Endothelial cell of umbilical vein (primary cell): Measurements from ENCODE around the gene GCLC. TPM values are rescaled to one million over a fixed set of nuclear protein-coding genes. Genes with fewer than 3 reads are reported as not detected.

Experiments
- BruUV-seq: library from RNA; stranded (reverse); fragments of 400-500 nt; replicated peaks from 2 replicates; lab custom pipeline; 2021; lab: Mats Ljungman, UMichigan
- CTCF ChIA-PET: fragments of 300-600, 350-600 bp; sonication (Branson Sonifier 250); formaldehyde crosslinking; loops from one replicate; lab custom pipeline; 2021; ENCODE audit warnings: antibody characterized with exemption, inconsistent platforms; lab: Charles Lee
- POLR2A ChIA-PET: fragments of 300-600, 350-600 bp; sonication (Branson Sonifier 250); formaldehyde crosslinking; loops from one replicate; lab custom pipeline; 2021; ENCODE audit warnings: antibody characterized with exemption, inconsistent platforms; lab: Charles Lee
- DNase-seq: peaks from one replicate; pipeline ENCODE4 v3.0.0-alpha.2; 2011; ENCODE audit warnings: low read depth, low spot score
- FAIRE-seq: peaks from 2 replicates; lab custom pipeline; 2011; peaks lifted over from hg19 to GRCh38; lab: Jason Lieb, UNC
- H2AFZ ChIP-seq: 2 replicates; pipeline ENCODE4 v1.6.0; 2012; ENCODE audit warnings: low read depth, low read length, control low read depth, inconsistent platforms
- H3K27ac ChIP-seq: 2 replicates; pipeline ENCODE4 v1.5.1; 2011; ENCODE audit warnings: low read depth, mild to moderate bottlenecking, control low read depth, low read length, moderate library complexity; ENCODE audit not compliant: insufficient read depth
- H3K27me3 ChIP-seq, 2 experiments: 2 replicates each; pipeline versions ENCODE4 v1.6.0 to v1.6.1; 2011; ENCODE audit warnings: low read length in 2 of 2, mixed read lengths in 1 of 2; ENCODE audit not compliant: control insufficient read depth in 2 of 2, insufficient read depth in 2 of 2
- H3K36me3 ChIP-seq, 2 experiments: 2 replicates in 1 of 2; 3 replicates in 1 of 2; pipeline ENCODE4 v1.5.1; 2011; ENCODE audit warnings: low read length in 2 of 2, mild to moderate bottlenecking in 1 of 2, moderate library complexity in 1 of 2; ENCODE audit not compliant: control insufficient read depth in 2 of 2, insufficient read depth in 2 of 2; ENCODE audit errors: extremely low read depth in 1 of 2
- H3K4me1 ChIP-seq: 3 replicates; pipeline ENCODE4 v1.5.1; 2011; ENCODE audit warnings: mild to moderate bottlenecking, low read length; ENCODE audit not compliant: control insufficient read depth, insufficient read depth; ENCODE audit errors: extremely low read depth
- H3K4me2 ChIP-seq: 2 replicates; pipeline ENCODE4 v1.6.1; 2011; ENCODE audit warnings: low read length, control low read depth, mixed read lengths; ENCODE audit not compliant: insufficient read depth
- H3K4me3 ChIP-seq, 3 experiments: fragments of 200-600 bp in 1 of 3; sonication (generic), shearing (Covaris generic) in 1 of 3; replicated peaks in 1 of 3; 2 replicates each; pipeline ENCODE4 v1.5.1; 2011 to 2016; ENCODE audit warnings: control low read depth in 3 of 3, low read length in 3 of 3, mild to moderate bottlenecking in 2 of 3, inconsistent platforms in 1 of 3, low read depth in 1 of 3, moderate library complexity in 1 of 3; ENCODE audit not compliant: insufficient read depth in 1 of 3
- H3K79me2 ChIP-seq: 2 replicates; pipeline ENCODE4 v1.6.0; 2012; ENCODE audit warnings: low read length, inconsistent platforms; ENCODE audit not compliant: control insufficient read depth, insufficient read depth
- H3K9ac ChIP-seq: replicated peaks from 2 replicates; pipeline ENCODE3; 2011; ENCODE audit warnings: low read length, control low read depth; ENCODE audit not compliant: insufficient read depth; ENCODE audit errors: extremely low read depth
- H3K9me1 ChIP-seq: replicated peaks from 3 replicates; pipeline ENCODE4 v1.6.0; 2011; ENCODE audit warnings: mild to moderate bottlenecking, low read length; ENCODE audit not compliant: control insufficient read depth, insufficient read depth; ENCODE audit errors: extremely low read depth
- H3K9me3 ChIP-seq: replicated peaks from 2 replicates; pipeline ENCODE4 v1.5.1; 2012; ENCODE audit warnings: low read length, inconsistent platforms; ENCODE audit not compliant: control insufficient read depth, insufficient read depth
- H4K20me1 ChIP-seq: replicated peaks from 2 replicates; pipeline ENCODE3; 2011; ENCODE audit warnings: mild to moderate bottlenecking, low read length; ENCODE audit not compliant: control insufficient read depth, insufficient read depth; ENCODE audit errors: extremely low read depth
- EZH2 ChIP-seq: IDR thresholded peaks from 2 replicates; pipeline ENCODE4 v1.6.1; 2012; ENCODE audit warnings: borderline replicate concordance, low read depth, mild to moderate bottlenecking, moderate library complexity, low read length, inconsistent platforms; ENCODE audit not compliant: severe bottlenecking
- FOS ChIP-seq: IDR thresholded peaks from 2 replicates; pipeline ENCODE4 v1.6.1; 2011; ENCODE audit warnings: mild to moderate bottlenecking, low read length, moderate library complexity, borderline replicate concordance; ENCODE audit not compliant: insufficient read depth
- GATA2 ChIP-seq: IDR thresholded peaks from 2 replicates; pipeline ENCODE4 v1.7.0; 2011; ENCODE audit warnings: low read depth, mild to moderate bottlenecking, moderate library complexity, mixed read lengths, low read length; ENCODE audit not compliant: insufficient read length, insufficient read depth
- JUN ChIP-seq: IDR thresholded peaks from 2 replicates; pipeline ENCODE4 v1.6.1; 2011; ENCODE audit warnings: borderline replicate concordance, low read depth; ENCODE audit not compliant: insufficient read length, insufficient read depth
- MYC ChIP-seq: IDR thresholded peaks from one replicate; pipeline ENCODE4 v1.6.1; 2011; ENCODE audit warnings: mild to moderate bottlenecking, low read depth, low read length
- POLR2A ChIP-seq: IDR thresholded peaks from 2 replicates; pipeline ENCODE4 v1.6.1; 2012; ENCODE audit warnings: low read depth, mild to moderate bottlenecking, control low read depth, low read length
- POLR2AphosphoS5 ChIP-seq: IDR thresholded peaks from 2 replicates; pipeline ENCODE4 v1.6.1; 2012; ENCODE audit warnings: low read depth, mild to moderate bottlenecking, control low read depth, low read length, moderate library complexity; ENCODE audit not compliant: insufficient read depth
- dilution Hi-C: fragments of 300-500 bp; cut with MboI; formaldehyde crosslinking; loops from one replicate; pipeline ENCODE4 v1.15.0; 2019; ENCODE audit warnings: low sequenced_read_pairs; ENCODE audit not compliant: extremely low pct_ligation_motif_present
- intact Hi-C: fragments of 100-400 bp; cut with micrococcal nuclease; formaldehyde crosslinking; loops from one replicate; pipeline ENCODE4 v1.10.0; 2022
- polyA plus RNA-seq, 4 experiments: library from polyadenylated mRNA; depleted of rRNA in 3 of 4; stranded (reverse) in 3 of 4; unstranded in 1 of 4; fragments of >200 nt; gene quantifications; 2 replicates each; pipeline versions ENCODE4 v1.2.1 to v1.2.3, GENCODE V29; 2011 to 2012; ENCODE audit warnings: missing spikeins in 1 of 4
- total RNA-seq: library from RNA; stranded (reverse); gene quantifications from 2 replicates; pipeline ENCODE4 v1.2.3, GENCODE V29; 2021
- TF ChIP-seq, protein P1 (sequence below): IDR thresholded peaks from 2 replicates; pipeline ENCODE4 v1.6.1; 2011; ENCODE audit not compliant: insufficient read depth, insufficient read length
- TF ChIP-seq, protein P2 (sequence below), 2 donors: IDR thresholded peaks; 1 replicate in 1 of 2; 2 replicates in 1 of 2; pipeline ENCODE4 v1.5.1; 2011; ENCODE audit warnings: low read length in 2 of 2, mild to moderate bottlenecking in 2 of 2, moderate library complexity in 2 of 2, control low read depth in 1 of 2, inconsistent platforms in 1 of 2, low read depth in 1 of 2; ENCODE audit not compliant: insufficient read depth in 1 of 2; ENCODE audit errors: extremely low read depth in 1 of 2

The GCLC gene
- total and polyA plus RNA-seq, 2 donors (not counting 3 experiments of a cell fraction or from before 2014, with no cell fraction given), result 7.3 to 22.8 TPM

DNA sequence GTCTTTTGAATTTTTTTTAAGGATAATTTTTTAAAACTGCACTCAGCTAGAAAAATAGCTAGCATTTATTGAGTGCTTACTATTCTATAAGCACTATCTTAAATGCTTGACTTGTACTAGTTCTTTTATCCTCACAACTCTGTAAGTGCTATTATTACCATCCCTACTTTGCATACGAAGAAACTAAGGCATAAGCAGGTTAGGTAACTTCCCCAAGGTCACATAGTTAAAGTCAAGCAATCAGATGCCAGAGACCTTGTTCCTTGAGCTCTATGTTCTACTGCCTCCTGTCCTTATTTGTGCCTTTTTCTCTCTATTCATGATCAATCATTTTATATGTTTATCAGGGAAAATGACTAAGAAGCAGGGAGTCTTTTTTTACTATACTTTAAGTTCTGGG is 65.0 kb downstream of the GCLC start:
- Histone ChIP-seq H2AFZ (no peak overlapping the region), H3K9me1 (no peaks in the 10 kb centered on the region), H3K27ac (no peak overlapping the region), H3K36me3 (no peaks in the 10 kb centered on the region), H3K4me2 (no peak overlapping the region), H3K9me3 (no peaks in the 10 kb centered on the region), H3K9ac (no peak overlapping the region), H3K4me1 (no peaks in the 10 kb centered on the region), H4K20me1 (no peaks in the 10 kb centered on the region), H3K4me3 (no peak overlapping the region), H3K27me3 (peaks cover 7 to 14% of the 10 kb centered on the region in 2 experiments), H3K79me2 (no peaks in the 10 kb centered on the region)
- TF ChIP-seq POLR2A (no peak), JUN (no peak), POLR2AphosphoS5 (no peak), EZH2 (no peak), GATA2 (no peak), MYC (no peak), FOS (no peak)
- TF ChIP-seq, protein P1, sequence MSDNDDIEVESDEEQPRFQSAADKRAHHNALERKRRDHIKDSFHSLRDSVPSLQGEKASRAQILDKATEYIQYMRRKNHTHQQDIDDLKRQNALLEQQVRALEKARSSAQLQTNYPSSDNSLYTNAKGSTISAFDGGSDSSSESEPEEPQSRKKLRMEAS, result no peak
- TF ChIP-seq, protein P2, sequence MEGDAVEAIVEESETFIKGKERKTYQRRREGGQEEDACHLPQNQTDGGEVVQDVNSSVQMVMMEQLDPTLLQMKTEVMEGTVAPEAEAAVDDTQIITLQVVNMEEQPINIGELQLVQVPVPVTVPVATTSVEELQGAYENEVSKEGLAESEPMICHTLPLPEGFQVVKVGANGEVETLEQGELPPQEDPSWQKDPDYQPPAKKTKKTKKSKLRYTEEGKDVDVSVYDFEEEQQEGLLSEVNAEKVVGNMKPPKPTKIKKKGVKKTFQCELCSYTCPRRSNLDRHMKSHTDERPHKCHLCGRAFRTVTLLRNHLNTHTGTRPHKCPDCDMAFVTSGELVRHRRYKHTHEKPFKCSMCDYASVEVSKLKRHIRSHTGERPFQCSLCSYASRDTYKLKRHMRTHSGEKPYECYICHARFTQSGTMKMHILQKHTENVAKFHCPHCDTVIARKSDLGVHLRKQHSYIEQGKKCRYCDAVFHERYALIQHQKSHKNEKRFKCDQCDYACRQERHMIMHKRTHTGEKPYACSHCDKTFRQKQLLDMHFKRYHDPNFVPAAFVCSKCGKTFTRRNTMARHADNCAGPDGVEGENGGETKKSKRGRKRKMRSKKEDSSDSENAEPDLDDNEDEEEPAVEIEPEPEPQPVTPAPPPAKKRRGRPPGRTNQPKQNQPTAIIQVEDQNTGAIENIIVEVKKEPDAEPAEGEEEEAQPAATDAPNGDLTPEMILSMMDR (IDR thresholded peaks at IDR 0.05; ENCODE audit: extremely low read depth in 1 of 2, insufficient read depth in 1 of 2, low read depth in 1 of 2, low read length in 2 of 2), result no peak
- no TSS peak for BruUV-seq
- no peak for DNase-seq
- ChIA-PET CTCF (interaction anchor here (1.2 to 6.4 kb wide), 2 partner anchors 13 to 306 kb away, joined by 5 to 121 read pairs; no protein-coding TSS in a partner anchor), POLR2A (no interaction called here)
- no peak for FAIRE-seq
- intact Hi-C loops, result loop anchor here (5.0 to 10.0 kb wide), 2 partner anchors 375 to 643 kb away; no protein-coding TSS in a partner anchor
- dilution Hi-C loops, result no loop called here
